MM.1S (cell line): ENCODE measurements around the gene ELMO1.

Source experiments
- DNase-seq: peaks from one replicate; pipeline ENCODE4 v3.0.0-alpha.2; 2015
- H2AFZ ChIP-seq: fragments of 300-600 bp; sonication (generic); 2 replicates; pipeline ENCODE4 v1.6.0; 2016; ENCODE audit warnings: antibody characterized with exemption, low read length
- H3F3A ChIP-seq: fragments of 300-600 bp; sonication (generic); 2 replicates; pipeline ENCODE4 v1.6.1; 2016; ENCODE audit warnings: mild to moderate bottlenecking, antibody characterized with exemption, low read length, moderate library complexity, mixed read lengths; ENCODE audit not compliant: insufficient read depth
- H3K27ac ChIP-seq: fragments of 300-600 bp; sonication (generic); 2 replicates; pipeline ENCODE4 v1.5.1; 2016; ENCODE audit warnings: mild to moderate bottlenecking, low read length
- H3K27me3 ChIP-seq: fragments of 300-600 bp; sonication (generic); replicated peaks from 2 replicates; pipeline ENCODE4 v1.6.0; 2016; ENCODE audit warnings: low read length; ENCODE audit not compliant: insufficient read depth
- H3K36me3 ChIP-seq: fragments of 300-600 bp; sonication (generic); replicated peaks from 2 replicates; pipeline ENCODE4 v1.6.1; 2016; ENCODE audit warnings: mild to moderate bottlenecking, low read length, mixed read lengths; ENCODE audit not compliant: insufficient read depth
- H3K4me1 ChIP-seq: fragments of 300-600 bp; sonication (generic); 2 replicates; pipeline ENCODE4 v1.6.1; 2016; ENCODE audit warnings: low read length, mixed read lengths
- H3K4me2 ChIP-seq: fragments of 300-600 bp; sonication (generic); 2 replicates; pipeline ENCODE4 v1.6.0; 2016; ENCODE audit warnings: low read depth, low read length
- H3K4me3 ChIP-seq: fragments of 300-600 bp; sonication (generic); 2 replicates; pipeline ENCODE4 v1.5.1; 2016; ENCODE audit warnings: low read length, mixed read lengths
- H3K79me2 ChIP-seq: fragments of 300-600 bp; sonication (generic); 2 replicates; pipeline ENCODE4 v1.6.1; 2016; ENCODE audit warnings: mixed run types, low read length, mixed read lengths
- H3K9ac ChIP-seq: fragments of 300-600 bp; sonication (generic); 2 replicates; pipeline ENCODE4 v1.6.1; 2016; ENCODE audit warnings: low read length, mixed read lengths
- H3K9me2 ChIP-seq: fragments of 300-600 bp; sonication (generic); replicated peaks from 2 replicates; pipeline ENCODE4 v1.6.1; 2016; ENCODE audit warnings: mild to moderate bottlenecking, low read length, mixed read lengths; ENCODE audit not compliant: insufficient read depth
- H3K9me3 ChIP-seq: fragments of 300-600 bp; sonication (generic); replicated peaks from 2 replicates; pipeline ENCODE4 v1.6.1; 2016; ENCODE audit warnings: mild to moderate bottlenecking, low read length, mixed read lengths; ENCODE audit not compliant: insufficient read depth
- H4K20me1 ChIP-seq: fragments of 300-600 bp; sonication (generic); 2 replicates; pipeline ENCODE4 v1.6.1; 2016; ENCODE audit warnings: mild to moderate bottlenecking, low read length, moderate library complexity, mixed read lengths; ENCODE audit not compliant: insufficient read depth
- CTCF ChIP-seq: fragments of 300-600 bp; sonication (generic); IDR thresholded peaks from 2 replicates; pipeline ENCODE4 v1.5.1; 2016; ENCODE audit warnings: antibody characterized with exemption, low read length, mixed read lengths
- EZH2 ChIP-seq: fragments of 300-600 bp; sonication (generic); optimal IDR thresholded peaks from 2 replicates; pipeline ENCODE3; 2017; ENCODE audit warnings: low read depth, mild to moderate bottlenecking, antibody characterized with exemption, low read length, mixed read lengths
- EZH2phosphoT487 ChIP-seq: fragments of 300-600 bp; sonication (generic); IDR thresholded peaks from 2 replicates; pipeline ENCODE4 v1.6.1; 2018; ENCODE audit warnings: antibody characterized with exemption, low read length

ELMO1 gene

GRCh38 chr7:37151741-37152413, 296.8 kb downstream of the ELMO1 start:
- Histone ChIP-seq H3K9ac (no peak overlapping the region), H3K4me2 (no peak overlapping the region), H3K79me2 (no peaks in the 10 kb centered on the region), H3F3A (no peaks in the 10 kb centered on the region), H3K9me3 (no peaks in the 10 kb centered on the region), H2AFZ (no peak overlapping the region), H3K27me3 (no peaks in the 10 kb centered on the region), H3K4me3 (no peak overlapping the region), H4K20me1 (no peaks in the 10 kb centered on the region), H3K4me1 (no peaks in the 10 kb centered on the region), H3K9me2 (no peaks in the 10 kb centered on the region), H3K36me3 (no peaks in the 10 kb centered on the region), H3K27ac (no peak overlapping the region)
- DNase-seq, result no peak
- no peak for TF ChIP-seq EZH2
- no peak for TF ChIP-seq CTCF
- TF ChIP-seq EZH2phosphoT487, result no peak

DNA sequence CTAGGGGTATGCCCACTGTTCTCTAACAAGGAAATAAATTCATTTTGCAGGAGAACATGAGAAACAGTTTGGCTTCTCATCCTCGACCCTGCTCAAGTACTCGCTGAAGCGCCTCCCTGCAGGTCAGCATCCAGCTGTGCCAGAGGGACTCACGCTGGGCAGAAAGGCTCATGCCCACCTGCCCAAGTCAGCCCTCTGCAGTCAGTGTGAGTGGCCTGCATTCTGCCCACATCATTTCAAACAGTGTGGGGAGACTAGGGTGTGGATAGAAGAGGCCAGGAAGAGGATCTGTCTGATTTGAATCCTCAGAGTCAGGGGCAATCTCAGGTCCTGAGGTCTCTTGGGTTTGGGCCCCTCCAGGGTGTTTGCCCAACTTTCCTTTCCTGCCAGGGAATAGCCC, 297.8 kb downstream of the ELMO1 start:
- no peak for TF ChIP-seq EZH2phosphoT487
- no peak for TF ChIP-seq EZH2
- no peak for TF ChIP-seq CTCF
- no peaks in the 10 kb centered on the region for H3K9me2 ChIP-seq
- no peak overlapping the region for H3K4me3 ChIP-seq
- no peaks in the 10 kb centered on the region for H4K20me1 ChIP-seq
- no peak overlapping the region for H2AFZ ChIP-seq
- no peak for DNase-seq
- H3K36me3 ChIP-seq, result no peaks in the 10 kb centered on the region
- no peaks in the 10 kb centered on the region for H3K27me3 ChIP-seq
- H3K79me2 ChIP-seq, result no peaks in the 10 kb centered on the region
- no peaks in the 10 kb centered on the region for H3K9me3 ChIP-seq
- H3K4me2 ChIP-seq, result no peak overlapping the region
- H3K4me1 ChIP-seq, result no peaks in the 10 kb centered on the region
- no peaks in the 10 kb centered on the region for H3F3A ChIP-seq
- no peak overlapping the region for H3K9ac ChIP-seq
- H3K27ac ChIP-seq, result no peak overlapping the region

DNA sequence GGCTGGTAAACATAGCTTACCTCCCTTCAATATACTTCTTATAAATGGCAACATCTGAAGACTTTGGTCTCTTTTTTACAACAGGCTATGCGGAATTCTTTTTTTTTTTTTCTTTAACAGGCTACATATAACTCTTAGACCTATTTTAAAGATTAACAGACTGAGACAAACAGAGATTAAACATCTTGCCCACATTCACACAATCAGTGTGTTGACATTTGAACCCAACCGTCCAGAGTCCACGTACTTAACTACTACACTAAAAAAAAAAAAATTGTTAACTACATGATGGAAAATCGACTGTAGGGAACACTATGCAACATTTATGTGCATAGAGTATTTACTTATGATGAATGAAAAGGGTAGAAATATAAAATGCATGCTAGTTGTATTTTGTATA, 298.5 kb downstream of the ELMO1 start:
- no peaks in the 10 kb centered on the region for H3K36me3 ChIP-seq
- no peak overlapping the region for H3K27ac ChIP-seq
- no peaks in the 10 kb centered on the region for H3K4me1 ChIP-seq
- H4K20me1 ChIP-seq, result no peaks in the 10 kb centered on the region
- H3K4me3 ChIP-seq, result no peak overlapping the region
- TF ChIP-seq CTCF, result no peak
- no peak for TF ChIP-seq EZH2phosphoT487
- TF ChIP-seq EZH2, result no peak
- H3F3A ChIP-seq, result no peaks in the 10 kb centered on the region
- H3K27me3 ChIP-seq, result no peaks in the 10 kb centered on the region
- no peaks in the 10 kb centered on the region for H3K9me2 ChIP-seq
- DNase-seq, result no peak
- H3K79me2 ChIP-seq, result no peaks in the 10 kb centered on the region
- H2AFZ ChIP-seq, result no peak overlapping the region
- no peaks in the 10 kb centered on the region for H3K9me3 ChIP-seq
- H3K9ac ChIP-seq, result no peak overlapping the region
- H3K4me2 ChIP-seq, result no peak overlapping the region
